ENCODE data around the gene PDE7B. TPM values are rescaled to one million over a fixed set of nuclear protein-coding genes. Genes with fewer than 3 reads are reported as not detected.

PDE7B gene
- total and polyA plus RNA-seq, 2 of the 4 experiments (the other 2 are of a cell fraction), result 7.8 to 12.4 TPM

DNA sequence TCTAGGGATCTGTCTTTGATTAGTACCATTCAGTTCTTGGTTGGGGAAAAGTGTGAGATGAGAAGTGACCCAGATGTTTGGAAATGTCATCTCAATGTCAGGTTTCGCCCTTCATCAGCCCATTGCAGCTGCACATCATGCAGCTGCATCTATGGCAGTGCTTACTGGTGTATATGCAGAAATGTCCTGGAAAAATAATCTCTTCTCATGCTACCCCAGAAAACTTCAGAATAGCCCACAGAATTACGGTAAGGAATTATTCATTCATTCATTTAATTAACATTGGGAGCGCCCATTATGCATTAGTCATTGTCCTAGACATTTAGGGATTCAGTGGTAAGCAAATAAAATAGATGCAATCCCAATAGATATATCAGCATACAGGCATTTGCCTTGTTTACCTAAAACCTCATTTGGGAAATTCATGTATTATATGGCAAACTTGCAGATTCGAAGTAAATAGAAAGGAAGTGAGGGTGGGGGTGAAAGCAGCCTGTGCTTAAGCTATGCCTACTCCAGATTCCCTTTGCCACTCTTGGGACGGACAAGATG, 89.2 kb downstream of the PDE7B start:
- Histone ChIP-seq H3K56ac (ENCODE audit: extremely low read depth, insufficient read depth, low read length) (no peak overlapping the region), H3K4me3 (ENCODE audit: insufficient read depth, low read depth, low read length) (no peak overlapping the region), H2BK5ac (ENCODE audit: low read depth, low read length, poor library complexity, severe bottlenecking) (peak overlapping the region; percentile 33), H3K27ac (ENCODE audit: insufficient read depth, low read length) (no peak overlapping the region), H3K79me1 (ENCODE audit: low read depth in 1 of 2, low read length in 2 of 2) (peaks cover 40 to 51% of the 10 kb centered on the region in 2 experiments), H4K91ac (ENCODE audit: insufficient read depth, low read depth, low read length) (no peak overlapping the region), H2AK5ac (ENCODE audit: low read depth, low read length) (no peak overlapping the region), H4K20me1 (ENCODE audit: insufficient read depth, low read length) (no peaks in the 10 kb centered on the region), H3K27me3 (ENCODE audit: control insufficient read depth, insufficient read depth, low read length) (no peaks in the 10 kb centered on the region), H2BK20ac (ENCODE audit: low read depth, low read length) (no peak overlapping the region), H3K18ac (ENCODE audit: low read depth, low read length) (peak overlapping the region; percentile 59; the same call in 1 of the 2 replicates), H3K9ac (ENCODE audit: low read depth, low read length) (no peak overlapping the region), H3K4ac (ENCODE audit: low read depth, low read length) (no peak overlapping the region), H3K9me1 (ENCODE audit: insufficient read depth, low read length) (peaks cover 9% of the 10 kb centered on the region), H2BK120ac (ENCODE audit: low read depth, low read length) (no peak overlapping the region), H3K9me3 (ENCODE audit: control insufficient read depth, insufficient read depth, low read length) (no peaks in the 10 kb centered on the region), H3K23ac (ENCODE audit: low read depth, low read length) (no peak overlapping the region), H2BK15ac (ENCODE audit: low read depth, low read length) (peak overlapping the region; percentile 18; the same call in 2 of the 3 replicates), H3K36me3 (ENCODE audit: control insufficient read depth, insufficient read depth, low read length) (no peaks in the 10 kb centered on the region; the same call in none of the 2 replicates), H4K5ac (ENCODE audit: low read depth, low read length) (no peak overlapping the region; the same call in 1 of the 2 replicates), H3K4me1 (ENCODE audit: control insufficient read depth, insufficient read depth, low read length) (peaks cover 24% of the 10 kb centered on the region), H3K4me2 (ENCODE audit: low read depth, low read length) (no peak overlapping the region), H2AFZ (replicated peaks; ENCODE audit: low read length, poor library complexity) (no peak overlapping the region), H3K14ac (replicated peaks; ENCODE audit: low read depth, low read length) (no peak overlapping the region), H2AK9ac (replicated peaks; ENCODE audit: low read depth, low read length, poor library complexity) (no peak overlapping the region), H4K8ac (ENCODE audit: low read depth in 2 of 2, low read length in 2 of 2) (no peak overlapping the region)
- DNase-seq, result no peak
- intact Hi-C loops (cut with micrococcal nuclease), result no loop called here
- POLR2A ChIA-PET (ENCODE audit: unreplicated experiment), result no interaction called here
- dilution Hi-C loops (cut with HindIII; ENCODE audit: low sequenced_read_pairs, unreplicated experiment), result no loop called here
- TF ChIP-seq, protein P1, sequence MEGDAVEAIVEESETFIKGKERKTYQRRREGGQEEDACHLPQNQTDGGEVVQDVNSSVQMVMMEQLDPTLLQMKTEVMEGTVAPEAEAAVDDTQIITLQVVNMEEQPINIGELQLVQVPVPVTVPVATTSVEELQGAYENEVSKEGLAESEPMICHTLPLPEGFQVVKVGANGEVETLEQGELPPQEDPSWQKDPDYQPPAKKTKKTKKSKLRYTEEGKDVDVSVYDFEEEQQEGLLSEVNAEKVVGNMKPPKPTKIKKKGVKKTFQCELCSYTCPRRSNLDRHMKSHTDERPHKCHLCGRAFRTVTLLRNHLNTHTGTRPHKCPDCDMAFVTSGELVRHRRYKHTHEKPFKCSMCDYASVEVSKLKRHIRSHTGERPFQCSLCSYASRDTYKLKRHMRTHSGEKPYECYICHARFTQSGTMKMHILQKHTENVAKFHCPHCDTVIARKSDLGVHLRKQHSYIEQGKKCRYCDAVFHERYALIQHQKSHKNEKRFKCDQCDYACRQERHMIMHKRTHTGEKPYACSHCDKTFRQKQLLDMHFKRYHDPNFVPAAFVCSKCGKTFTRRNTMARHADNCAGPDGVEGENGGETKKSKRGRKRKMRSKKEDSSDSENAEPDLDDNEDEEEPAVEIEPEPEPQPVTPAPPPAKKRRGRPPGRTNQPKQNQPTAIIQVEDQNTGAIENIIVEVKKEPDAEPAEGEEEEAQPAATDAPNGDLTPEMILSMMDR (conservative IDR thresholded peaks at IDR 0.05; ENCODE audit: low read depth, low read length), result no peak
- TF ChIP-seq MAZ (IDR thresholded peaks at IDR 0.05; ENCODE audit: borderline replicate concordance, low read depth, low read length), result no peak
- no peak for TF ChIP-seq NFE2L2 (IDR thresholded peaks at IDR 0.05; ENCODE audit: low read depth, low read length)
- TF ChIP-seq MAFK (IDR thresholded peaks at IDR 0.05; ENCODE audit: low read depth, low read length), result no peak
- TF ChIP-seq SMC3 (IDR thresholded peaks at IDR 0.05; ENCODE audit: low read depth, low read length), result no peak
- TF ChIP-seq BHLHE40 (IDR thresholded peaks at IDR 0.05; ENCODE audit: low read depth, low read length), result no peak
- TF ChIP-seq RAD21 (IDR thresholded peaks at IDR 0.05; ENCODE audit: low read length), result no peak
- no peak for TF ChIP-seq MXI1 (IDR thresholded peaks at IDR 0.05; ENCODE audit: borderline replicate concordance, low read depth, low read length)
- TF ChIP-seq, protein P2, sequence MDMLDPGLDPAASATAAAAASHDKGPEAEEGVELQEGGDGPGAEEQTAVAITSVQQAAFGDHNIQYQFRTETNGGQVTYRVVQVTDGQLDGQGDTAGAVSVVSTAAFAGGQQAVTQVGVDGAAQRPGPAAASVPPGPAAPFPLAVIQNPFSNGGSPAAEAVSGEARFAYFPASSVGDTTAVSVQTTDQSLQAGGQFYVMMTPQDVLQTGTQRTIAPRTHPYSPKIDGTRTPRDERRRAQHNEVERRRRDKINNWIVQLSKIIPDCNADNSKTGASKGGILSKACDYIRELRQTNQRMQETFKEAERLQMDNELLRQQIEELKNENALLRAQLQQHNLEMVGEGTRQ (IDR thresholded peaks at IDR 0.05; ENCODE audit: low read depth, low read length), result no peak
- TF ChIP-seq, protein P3, sequence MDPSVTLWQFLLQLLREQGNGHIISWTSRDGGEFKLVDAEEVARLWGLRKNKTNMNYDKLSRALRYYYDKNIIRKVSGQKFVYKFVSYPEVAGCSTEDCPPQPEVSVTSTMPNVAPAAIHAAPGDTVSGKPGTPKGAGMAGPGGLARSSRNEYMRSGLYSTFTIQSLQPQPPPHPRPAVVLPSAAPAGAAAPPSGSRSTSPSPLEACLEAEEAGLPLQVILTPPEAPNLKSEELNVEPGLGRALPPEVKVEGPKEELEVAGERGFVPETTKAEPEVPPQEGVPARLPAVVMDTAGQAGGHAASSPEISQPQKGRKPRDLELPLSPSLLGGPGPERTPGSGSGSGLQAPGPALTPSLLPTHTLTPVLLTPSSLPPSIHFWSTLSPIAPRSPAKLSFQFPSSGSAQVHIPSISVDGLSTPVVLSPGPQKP (IDR thresholded peaks at IDR 0.05; ENCODE audit: borderline replicate concordance, low read depth, low read length), result no peak
- no peak for TF ChIP-seq RFX5 (IDR thresholded peaks at IDR 0.05; ENCODE audit: low read depth, low read length)
- no peak for TF ChIP-seq CHD1 (IDR thresholded peaks at IDR 0.05; ENCODE audit: low read depth, low read length)
- TF ChIP-seq RCOR1 (IDR thresholded peaks at IDR 0.05; ENCODE audit: insufficient replicate concordance, low read length), result no peak
- TF ChIP-seq CEBPB (IDR thresholded peaks at IDR 0.05; ENCODE audit: low read depth, low read length), result no peak
- no peak for TF ChIP-seq FOS (IDR thresholded peaks at IDR 0.05; ENCODE audit: low read depth, low read length)
- WGBS, 2 experiments (ENCODE audit: extremely low coverage in 2 of 2, insufficient read length in 1 of 2), result no CpG with 5 or more reads among the region's 5 CpGs
- in situ Hi-C loops (cut with MboI; ENCODE audit: low sequenced_read_pairs), result no loop called here
- CTCF ChIA-PET, result no interaction called here
- no TSS peak for BruUV-seq (replicated peaks)
- no peak for ATAC-seq (ENCODE audit: low read depth)
